ENCODE results near the gene ZHX3. TPM values are rescaled to one million over a fixed set of nuclear protein-coding genes. Genes with fewer than 3 reads are reported as not detected.

ZHX3 gene
- total and polyA plus RNA-seq, 2 donors (not counting 1 experiment from before 2014, with no cell fraction given) = 4.3 to 22.2 TPM

- Histone ChIP-seq H3K27ac (ENCODE audit: low read length in 2 of 2) (no peak overlapping the region), H3K4me1 (ENCODE audit: control insufficient read depth in 2 of 2, insufficient read depth in 2 of 2, low read length in 2 of 2) (peaks cover 35 to 41% of the 10 kb centered on the region in 2 donors), H3K27me3 (replicated peaks in 1 of 4; ENCODE audit: control extremely low read depth in 1 of 4, control insufficient read depth in 3 of 4, insufficient read depth in 4 of 4, low read length in 3 of 4) (no peaks in the 10 kb centered on the region), H3K79me2 (ENCODE audit: control insufficient read depth, insufficient read depth, low read length) (peaks cover 48% of the 10 kb centered on the region), H2AFZ (ENCODE audit: insufficient read depth, low read depth, low read length, poor library complexity, severe bottlenecking) (no peak overlapping the region), H4K20me1 (ENCODE audit: control insufficient read depth, insufficient read depth, low read length, poor library complexity, severe bottlenecking) (peaks cover 8% of the 10 kb centered on the region), H3K9me3 (ENCODE audit: control extremely low read depth in 1 of 3, control insufficient read depth in 2 of 3, insufficient read depth in 1 of 3, low read length in 2 of 3) (peaks cover 0 to 4% (median 0%) of the 10 kb centered on the region in 3 donors), H3K36me3 (replicated peaks in 1 of 2; ENCODE audit: control extremely low read depth in 1 of 2, control insufficient read depth in 1 of 2, extremely low read depth in 1 of 2, insufficient read depth in 2 of 2, low read length in 1 of 2) (no peaks in the 10 kb centered on the region), H3K4me2 (replicated peaks; ENCODE audit: low read depth, low read length, poor library complexity, severe bottlenecking) (no peak overlapping the region), H3K9ac (ENCODE audit: low read length) (no peak overlapping the region), H3K4me3 (ENCODE audit: control extremely low read depth in 1 of 5, extremely low read depth in 1 of 5, insufficient read depth in 1 of 5, low read depth in 2 of 5, low read length in 4 of 5) (no peak overlapping the region)
- H3K27ac Mint-ChIP-seq = peak overlapping the region; percentile 73
- no peak overlapping the region for H3K4me3 Mint-ChIP-seq
- DNase-seq (no peak), ATAC-seq (ENCODE audit: low read depth) (no peak)
- H3K4me1 Mint-ChIP-seq = peaks cover 72% of the 10 kb centered on the region
- POLR2A ChIA-PET = interaction anchor here (0.7 to 1.4 kb wide), 2 partner anchors 11 to 16 kb away, joined by 3 to 7 read pairs; no protein-coding TSS in a partner anchor
- CTCF ChIA-PET = interaction anchor here (2.9 to 12.9 kb wide), 2 partner anchors 15 to 21 kb away, joined by 10 to 122 read pairs; partner anchors contain the start of gene PLCG1
- 93% methylated on average over 4 of the region's 5 CpGs for WGBS (ENCODE audit: insufficient coverage)
- H3K27me3 Mint-ChIP-seq = no peaks in the 10 kb centered on the region
- TF ChIP-seq EZH2 (IDR thresholded peaks at IDR 0.05; ENCODE audit: borderline replicate concordance, insufficient read depth, low read depth, low read length, poor library complexity, severe bottlenecking) = no peak
- no peak for TF ChIP-seq CTCF (IDR thresholded peaks at IDR 0.05)
- intact Hi-C loops (cut with micrococcal nuclease) = no loop called here
- no peaks in the 10 kb centered on the region for H3K9me3 Mint-ChIP-seq (ENCODE audit: insufficient read depth)
Observed at GRCh38 chr20:41152108-41152757, 165.3 kb downstream of the ZHX3 start.

All from B cell (primary cell).